Left renal pelvis (tissue), 4 donors: ENCODE data around the gene CLPTM1. TPM values are rescaled to one million over a fixed set of nuclear protein-coding genes. Genes with fewer than 3 reads are reported as not detected.
A peak's percentile ranks its signal among the peaks of the same experiment; 100 is the strongest.

ENCODE experiments used
- DNase-seq, 4 donors: peaks; one replicate each; pipeline ENCODE4 v3.0.0-alpha.2; 2013; ENCODE audit warnings: low read depth in 4 of 4, low spot score in 3 of 4
- polyA plus RNA-seq, 4 donors: library from polyadenylated mRNA; unstranded; fragments of 120-200 nt; gene quantifications; one replicate each; pipeline ENCODE4 v1.2.1, GENCODE V29; 2013; ENCODE audit not compliant: insufficient read length in 4 of 4

Gene CLPTM1
- polyA plus RNA-seq, 4 donors = 70.4 to 125 (median 103) TPM

GRCh38 chr19:45005787-45006186 lies 50.6 kb downstream of the CLPTM1 start:
- no peak for DNase-seq

- DNase-seq = no peak
Measured at GRCh38 chr19:45008552-45008951, 53.4 kb downstream of the CLPTM1 start.

GRCh38 chr19:45009625-45010255 lies 54.6 kb downstream of the CLPTM1 start:
- no peak for DNase-seq

- no peak for DNase-seq
Measured at GRCh38 chr19:45010306-45010705, 55.1 kb downstream of the CLPTM1 start.

GRCh38 chr19:45011959-45012358 lies 56.8 kb downstream of the CLPTM1 start:
- DNase-seq = no peak

- peak in 2 of 4 donors; percentile 22 to 29 for DNase-seq
Measured at GRCh38 chr19:45016388-45017314, 61.5 kb downstream of the CLPTM1 start.

- no peak for DNase-seq
Measured at GRCh38 chr19:45019187-45019586, 64.0 kb downstream of the CLPTM1 start.

- DNase-seq = no peak
Measured at GRCh38 chr19:45020071-45020470, 64.9 kb downstream of the CLPTM1 start.

- DNase-seq = no peak
Measured at GRCh38 chr19:45021971-45022370, 66.8 kb downstream of the CLPTM1 start.

- DNase-seq = no peak
Measured at GRCh38 chr19:45023048-45023447, 67.9 kb downstream of the CLPTM1 start.

GRCh38 chr19:45025264-45025663 lies 70.1 kb downstream of the CLPTM1 start:
- DNase-seq = no peak

GRCh38 chr19:45027371-45027770 lies 72.2 kb downstream of the CLPTM1 start:
- DNase-seq = no peak

- DNase-seq = no peak
Measured at GRCh38 chr19:45030825-45031224, 75.6 kb downstream of the CLPTM1 start.

GRCh38 chr19:45032421-45032820 lies 77.2 kb downstream of the CLPTM1 start:
- DNase-seq = no peak

GRCh38 chr19:45035755-45036154 lies 80.6 kb downstream of the CLPTM1 start:
- no peak for DNase-seq

GRCh38 chr19:45037393-45038169 lies 82.4 kb downstream of the CLPTM1 start:
- no peak for DNase-seq

GRCh38 chr19:45038931-45039893 lies 84.0 kb downstream of the CLPTM1 start, which contains the start of gene CLASRP:
CLASRP (plus strand) TSS chr19:45039045; CDS start chr19:45040213, 1,168 bp downstream.
- peak; percentile 68 to 82 (median 76) for DNase-seq

- DNase-seq = no peak
Measured at GRCh38 chr19:45040059-45040771, 85.0 kb downstream of the CLPTM1 start.

GRCh38 chr19:45041125-45041524 lies 85.9 kb downstream of the CLPTM1 start:
- no peak for DNase-seq
